GM18861 (cell line): ENCODE results near the gene NDUFS7.

Experiments
- ATAC-seq: cut with Tn5 transposase; IDR thresholded peaks from one replicate; pipeline ENCODE4 v1.9.1; 2021; ENCODE audit not compliant: unreplicated experiment

Gene NDUFS7

GRCh38 chr19:1399745-1400144 is 16.0 kb downstream of the NDUFS7 start:
- ATAC-seq: no peak

- no peak for ATAC-seq
These were observed 16.8 kb downstream of the NDUFS7 start for GRCh38 chr19:1400281-1401137.

GRCh38 chr19:1401138-1401888 is 17.6 kb downstream of the NDUFS7 start, which contains the start of gene GAMT:
TSS of gene GAMT (minus strand) at chr19:1401542. CDS start at chr19:1401476, 66 bp downstream.
- no peak for ATAC-seq

GRCh38 chr19:1401889-1402217 is 18.1 kb downstream of the NDUFS7 start:
- ATAC-seq: no peak

GRCh38 chr19:1402411-1403070 is 18.8 kb downstream of the NDUFS7 start:
- ATAC-seq: no peak

GRCh38 chr19:1406774-1407527 is 23.2 kb downstream of the NDUFS7 start:
- peak; percentile 69 for ATAC-seq

GRCh38 chr19:1407528-1408299 is 24.0 kb downstream of the NDUFS7 start, which contains the start of gene DAZAP1:
TSS of gene DAZAP1 (plus strand) at chr19:1407586. CDS start at chr19:1407774, 188 bp downstream.
- ATAC-seq: no peak

- ATAC-seq: no peak
These were observed 24.8 kb downstream of the NDUFS7 start for GRCh38 chr19:1408300-1409203.

- no peak for ATAC-seq
These were observed 25.7 kb downstream of the NDUFS7 start for GRCh38 chr19:1409204-1410005.

GRCh38 chr19:1410136-1410786 is 26.6 kb downstream of the NDUFS7 start:
- ATAC-seq: no peak

- ATAC-seq: no peak
These were observed 27.1 kb downstream of the NDUFS7 start for GRCh38 chr19:1410789-1411188.

GRCh38 chr19:1411255-1412191 is 27.8 kb downstream of the NDUFS7 start:
- ATAC-seq: no peak

GRCh38 chr19:1412323-1412923 is 28.7 kb downstream of the NDUFS7 start:
- ATAC-seq: no peak

- no peak for ATAC-seq
These were observed 29.5 kb downstream of the NDUFS7 start for GRCh38 chr19:1412995-1413800.
